ENCODE data around the gene PITHD1.

GRCh38 chr1:23791516-23792047, 13.4 kb downstream of the PITHD1 start:
- TF ChIP-seq, protein P1, sequence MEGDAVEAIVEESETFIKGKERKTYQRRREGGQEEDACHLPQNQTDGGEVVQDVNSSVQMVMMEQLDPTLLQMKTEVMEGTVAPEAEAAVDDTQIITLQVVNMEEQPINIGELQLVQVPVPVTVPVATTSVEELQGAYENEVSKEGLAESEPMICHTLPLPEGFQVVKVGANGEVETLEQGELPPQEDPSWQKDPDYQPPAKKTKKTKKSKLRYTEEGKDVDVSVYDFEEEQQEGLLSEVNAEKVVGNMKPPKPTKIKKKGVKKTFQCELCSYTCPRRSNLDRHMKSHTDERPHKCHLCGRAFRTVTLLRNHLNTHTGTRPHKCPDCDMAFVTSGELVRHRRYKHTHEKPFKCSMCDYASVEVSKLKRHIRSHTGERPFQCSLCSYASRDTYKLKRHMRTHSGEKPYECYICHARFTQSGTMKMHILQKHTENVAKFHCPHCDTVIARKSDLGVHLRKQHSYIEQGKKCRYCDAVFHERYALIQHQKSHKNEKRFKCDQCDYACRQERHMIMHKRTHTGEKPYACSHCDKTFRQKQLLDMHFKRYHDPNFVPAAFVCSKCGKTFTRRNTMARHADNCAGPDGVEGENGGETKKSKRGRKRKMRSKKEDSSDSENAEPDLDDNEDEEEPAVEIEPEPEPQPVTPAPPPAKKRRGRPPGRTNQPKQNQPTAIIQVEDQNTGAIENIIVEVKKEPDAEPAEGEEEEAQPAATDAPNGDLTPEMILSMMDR (IDR thresholded peaks at IDR 0.05) = no peak
- TF ChIP-seq CHD2 (IDR thresholded peaks at IDR 0.05; ENCODE audit: low read length, partially characterized antibody) (no peak), FOXS1 (CRISPR knock-in tag; IDR thresholded peaks at IDR 0.05) (no peak)
